Neural progenitor cell (in vitro differentiated cells): ENCODE data around the gene SIGMAR1. TPM values are rescaled to one million over a fixed set of nuclear protein-coding genes. Genes with fewer than 3 reads are reported as not detected.

Experiments used
- DNase-seq: peaks from one replicate; pipeline ENCODE4 v3.0.0-alpha.2; 2016; ENCODE audit warnings: low spot score
- H2AFZ ChIP-seq: fragments of 200-600 bp; sonication (generic); replicated peaks from 2 replicates; pipeline ENCODE4 v1.6.1; 2016; ENCODE audit warnings: antibody characterized with exemption
- H3F3A ChIP-seq: fragments of 200-600 bp; sonication (generic); 2 replicates; pipeline ENCODE4 v1.6.1; 2016; ENCODE audit warnings: antibody characterized with exemption, low read depth
- H3K27ac ChIP-seq: fragments of 200-600 bp; sonication (generic); 2 replicates; pipeline ENCODE4 v1.5.1; 2016; ENCODE audit warnings: mild to moderate bottlenecking
- H3K27me3 ChIP-seq: fragments of 200-600 bp; sonication (generic); 2 replicates; pipeline ENCODE4 v1.6.1; 2016; ENCODE audit warnings: mild to moderate bottlenecking, moderate library complexity
- H3K36me3 ChIP-seq: fragments of 200-600 bp; sonication (generic); 2 replicates; pipeline ENCODE4 v1.5.1; 2016
- H3K4me1 ChIP-seq: fragments of 200-600 bp; sonication (generic); 2 replicates; pipeline ENCODE4 v1.6.1; 2016; ENCODE audit warnings: mixed run types
- H3K4me2 ChIP-seq: fragments of 200-600 bp; sonication (generic); 2 replicates; pipeline ENCODE4 v1.6.1; 2016
- H3K4me3 ChIP-seq: fragments of 200-600 bp; sonication (generic); 2 replicates; pipeline ENCODE4 v1.5.1; 2016
- H3K79me2 ChIP-seq: fragments of 200-600 bp; sonication (generic); 2 replicates; pipeline ENCODE4 v1.6.1; 2016; ENCODE audit warnings: low read depth
- H3K9ac ChIP-seq: fragments of 200-600 bp; sonication (generic); 2 replicates; pipeline ENCODE4 v1.6.1; 2016
- H3K9me3 ChIP-seq: fragments of 200-600 bp; sonication (generic); 2 replicates; pipeline ENCODE4 v1.5.1; 2016; ENCODE audit warnings: low read depth
- H4K20me1 ChIP-seq: fragments of 200-600 bp; sonication (generic); 2 replicates; pipeline ENCODE4 v1.6.1; 2016; ENCODE audit warnings: low read depth
- H3K27ac Mint-ChIP-seq: 3 replicates; pipeline ENCODE4 v1.8.0; 2021; ENCODE audit warnings: mixed read lengths
- H3K27me3 Mint-ChIP-seq: 2 replicates; pipeline ENCODE4 v1.8.0; 2022; ENCODE audit warnings: low read depth, mild to moderate bottlenecking, inconsistent platforms, moderate library complexity, mixed read lengths; ENCODE audit not compliant: insufficient read depth
- H3K36me3 Mint-ChIP-seq: 3 replicates; pipeline ENCODE4 v1.8.0; 2021; ENCODE audit warnings: mixed read lengths
- H3K4me1 Mint-ChIP-seq: 3 replicates; pipeline ENCODE4 v1.8.0; 2021; ENCODE audit warnings: mixed read lengths
- H3K4me3 Mint-ChIP-seq: 3 replicates; pipeline ENCODE4 v1.8.0; 2021; ENCODE audit warnings: mild to moderate bottlenecking, moderate library complexity, mixed read lengths
- H3K9me3 Mint-ChIP-seq: 3 replicates; pipeline ENCODE4 v1.8.0; 2020; ENCODE audit warnings: mixed read lengths
- CTCF ChIP-seq: fragments of 200-600 bp; sonication (generic); IDR thresholded peaks from 2 replicates; pipeline ENCODE4 v1.5.1; 2017; ENCODE audit warnings: antibody characterized with exemption, mild to moderate bottlenecking
- EZH2 ChIP-seq: fragments of 200-600 bp; sonication (generic); IDR thresholded peaks from 2 replicates; pipeline ENCODE4 v1.6.1; 2017; ENCODE audit warnings: antibody characterized with exemption, mild to moderate bottlenecking, moderate library complexity
- EZH2phosphoT487 ChIP-seq: fragments of 200-600 bp; sonication (generic); IDR thresholded peaks from 2 replicates; pipeline ENCODE4 v1.6.1; 2017; ENCODE audit warnings: antibody characterized with exemption
- total RNA-seq: library from RNA; depleted of rRNA; stranded (reverse); fragments of >200 nt; gene quantifications from 2 replicates; pipeline ENCODE4 v1.2.3, GENCODE V29; 2015; ENCODE audit warnings: low replicate concordance

Gene SIGMAR1
- total RNA-seq, 1 donor from 2014 or later, result 37.8 TPM

- H4K20me1 ChIP-seq, result no peaks in the 10 kb centered on the region
- Mint-ChIP-seq H3K27me3 (peaks cover 11% of the 10 kb centered on the region), H3K36me3 (peaks cover 8% of the 10 kb centered on the region), H3K4me3 (no peak overlapping the region), H3K27ac (no peak overlapping the region), H3K9me3 (no peaks in the 10 kb centered on the region), H3K4me1 (peaks cover 18% of the 10 kb centered on the region)
- no peaks in the 10 kb centered on the region for H3K4me1 ChIP-seq
- no peak overlapping the region for H2AFZ ChIP-seq
- no peaks in the 10 kb centered on the region for H3K36me3 ChIP-seq
- H3K79me2 ChIP-seq, result no peaks in the 10 kb centered on the region
- TF ChIP-seq CTCF, result no peak
- TF ChIP-seq EZH2phosphoT487, result no peak
- no peaks in the 10 kb centered on the region for H3K9me3 ChIP-seq
- H3K27ac ChIP-seq, result no peak overlapping the region
- no peaks in the 10 kb centered on the region for H3F3A ChIP-seq
- H3K4me2 ChIP-seq, result no peak overlapping the region
- H3K4me3 ChIP-seq, result no peak overlapping the region
- no peaks in the 10 kb centered on the region for H3K27me3 ChIP-seq
- DNase-seq, result no peak
- H3K9ac ChIP-seq, result no peak overlapping the region
Observed at GRCh38 chr9:34685591-34685990, 48.0 kb upstream of the SIGMAR1 start.

GRCh38 chr9:34684816-34685215, 47.2 kb upstream of the SIGMAR1 start:
- Mint-ChIP-seq H3K9me3 (no peaks in the 10 kb centered on the region), H3K4me3 (no peak overlapping the region), H3K4me1 (peaks cover 18% of the 10 kb centered on the region), H3K27ac (no peak overlapping the region), H3K36me3 (peaks cover 8% of the 10 kb centered on the region), H3K27me3 (peaks cover 10% of the 10 kb centered on the region)
- H4K20me1 ChIP-seq, result no peaks in the 10 kb centered on the region
- H3K27ac ChIP-seq, result no peak overlapping the region
- no peaks in the 10 kb centered on the region for H3K4me1 ChIP-seq
- H3F3A ChIP-seq, result no peaks in the 10 kb centered on the region
- H3K79me2 ChIP-seq, result no peaks in the 10 kb centered on the region
- TF ChIP-seq CTCF, result no peak
- no peak overlapping the region for H3K9ac ChIP-seq
- no peaks in the 10 kb centered on the region for H3K36me3 ChIP-seq
- no peak overlapping the region for H3K4me3 ChIP-seq
- H2AFZ ChIP-seq, result no peak overlapping the region
- H3K9me3 ChIP-seq, result no peaks in the 10 kb centered on the region
- H3K27me3 ChIP-seq, result no peaks in the 10 kb centered on the region
- no peak overlapping the region for H3K4me2 ChIP-seq
- DNase-seq, result no peak

- H3K4me2 ChIP-seq, result no peak overlapping the region
- H3K79me2 ChIP-seq, result no peaks in the 10 kb centered on the region
- Mint-ChIP-seq H3K4me1 (peaks cover 18% of the 10 kb centered on the region), H3K27me3 (peaks cover 5% of the 10 kb centered on the region), H3K9me3 (no peaks in the 10 kb centered on the region), H3K4me3 (no peak overlapping the region), H3K36me3 (peaks cover 8% of the 10 kb centered on the region), H3K27ac (no peak overlapping the region)
- no peak overlapping the region for H3K4me3 ChIP-seq
- no peaks in the 10 kb centered on the region for H3K4me1 ChIP-seq
- H3F3A ChIP-seq, result no peaks in the 10 kb centered on the region
- no peaks in the 10 kb centered on the region for H3K27me3 ChIP-seq
- no peak overlapping the region for H3K27ac ChIP-seq
- no peaks in the 10 kb centered on the region for H4K20me1 ChIP-seq
- TF ChIP-seq CTCF (no peak), EZH2phosphoT487 (no peak), EZH2 (no peak)
- H2AFZ ChIP-seq, result no peak overlapping the region
- no peak for DNase-seq
- H3K9me3 ChIP-seq, result no peaks in the 10 kb centered on the region
- H3K9ac ChIP-seq, result no peak overlapping the region
- no peaks in the 10 kb centered on the region for H3K36me3 ChIP-seq
Observed at GRCh38 chr9:34684145-34684544, 46.6 kb upstream of the SIGMAR1 start.

- Mint-ChIP-seq H3K27me3 (peaks cover 6% of the 10 kb centered on the region), H3K27ac (no peak overlapping the region), H3K36me3 (peaks cover 4% of the 10 kb centered on the region), H3K4me1 (peaks cover 6% of the 10 kb centered on the region), H3K4me3 (no peak overlapping the region), H3K9me3 (no peaks in the 10 kb centered on the region)
- no peak overlapping the region for H3K9ac ChIP-seq
- no peaks in the 10 kb centered on the region for H3K79me2 ChIP-seq
- no peaks in the 10 kb centered on the region for H3F3A ChIP-seq
- no peaks in the 10 kb centered on the region for H3K4me1 ChIP-seq
- no peaks in the 10 kb centered on the region for H4K20me1 ChIP-seq
- no peak overlapping the region for H3K4me3 ChIP-seq
- no peak overlapping the region for H3K27ac ChIP-seq
- H3K9me3 ChIP-seq, result no peaks in the 10 kb centered on the region
- no peaks in the 10 kb centered on the region for H3K36me3 ChIP-seq
- no peak for DNase-seq
- H3K4me2 ChIP-seq, result no peak overlapping the region
- no peak for TF ChIP-seq EZH2phosphoT487
- TF ChIP-seq CTCF, result no peak
- no peak for TF ChIP-seq EZH2
- no peaks in the 10 kb centered on the region for H3K27me3 ChIP-seq
- no peak overlapping the region for H2AFZ ChIP-seq
Observed at GRCh38 chr9:34675869-34676268, 38.3 kb upstream of the SIGMAR1 start.
